Measurements from ENCODE around the gene TESMIN.

TESMIN gene

GRCh38 chr11:68660066-68660810, 91.1 kb downstream of the TESMIN start:
- no peak for DNase-seq (ENCODE audit: low read depth)

- DNase-seq (ENCODE audit: low read depth), result no peak
Measured at GRCh38 chr11:68659158-68659921, 92.0 kb downstream of the TESMIN start.

DNA sequence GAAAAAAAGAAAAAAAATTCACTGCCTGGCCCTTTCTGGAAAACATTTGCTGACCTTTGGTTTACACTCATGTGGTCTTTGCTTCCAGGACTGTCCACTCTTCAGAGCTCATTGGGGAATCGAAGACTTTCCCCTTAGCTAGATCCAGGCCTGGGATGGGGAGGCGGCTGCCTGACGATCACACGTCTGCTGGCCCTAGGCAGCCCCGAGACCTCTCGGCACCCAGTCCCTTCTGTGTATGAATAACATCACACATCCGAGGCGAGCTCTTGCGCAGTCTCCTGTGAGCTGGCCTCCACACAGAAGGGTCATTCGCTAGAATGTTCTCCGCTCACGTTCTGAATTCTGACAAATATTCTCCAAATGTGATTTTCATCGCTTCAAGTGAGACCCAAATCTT, 92.7 kb downstream of the TESMIN start:
- DNase-seq (ENCODE audit: low read depth), result no peak

- DNase-seq (ENCODE audit: low read depth), result no peak
Measured at GRCh38 chr11:68658097-68658496, 93.2 kb downstream of the TESMIN start.
